Trophoblast cell (in vitro differentiated cells and primary cell): ENCODE results near the gene GPR4.
"Not testable (repeated sequence)": the region's sequence is repeated elsewhere in the genome, so short reads cannot be mapped to it uniquely, and the experiment has no call there.

ENCODE experiments used
- DNase-seq, 2 donors: peaks; one replicate each; pipeline ENCODE4 v3.0.0-alpha.2; 2016
- H2AFZ ChIP-seq: 2 replicates; pipeline ENCODE4 v1.6.1; 2013; ENCODE audit warnings: low read length, moderate library complexity, mild to moderate bottlenecking; ENCODE audit not compliant: insufficient read depth, poor library complexity
- H2AK5ac ChIP-seq: 2 replicates; pipeline ENCODE4 v1.6.1; 2013; ENCODE audit warnings: mild to moderate bottlenecking, low read length
- H2BK120ac ChIP-seq: 2 replicates; pipeline ENCODE4 v1.6.1; 2013; ENCODE audit warnings: low read length, mild to moderate bottlenecking, moderate library complexity; ENCODE audit not compliant: insufficient read depth, poor library complexity
- H2BK12ac ChIP-seq: 2 replicates; pipeline ENCODE4 v1.6.1; 2013; ENCODE audit warnings: mild to moderate bottlenecking, low read length, moderate library complexity
- H2BK5ac ChIP-seq: 2 replicates; pipeline ENCODE4 v1.6.1; 2013; ENCODE audit warnings: low read length, low read depth, moderate library complexity, mild to moderate bottlenecking; ENCODE audit not compliant: poor library complexity
- H3K14ac ChIP-seq: 2 replicates; pipeline ENCODE4 v1.6.1; 2013; ENCODE audit warnings: mild to moderate bottlenecking, low read length
- H3K18ac ChIP-seq: 2 replicates; pipeline ENCODE4 v1.6.1; 2013; ENCODE audit warnings: mild to moderate bottlenecking, low read length
- H3K23ac ChIP-seq: 2 replicates; pipeline ENCODE4 v1.6.1; 2013; ENCODE audit warnings: low read length
- H3K27ac ChIP-seq: 2 replicates; pipeline ENCODE4 v1.5.1; 2013; ENCODE audit warnings: low read depth, mild to moderate bottlenecking, inconsistent platforms, low read length, moderate library complexity
- H3K27me3 ChIP-seq: 2 replicates; pipeline ENCODE4 v1.6.1; 2013; ENCODE audit warnings: inconsistent platforms, mild to moderate bottlenecking, low read length, moderate library complexity; ENCODE audit not compliant: insufficient read depth
- H3K36me3 ChIP-seq, 2 experiments: 1 replicate in 1 of 2; 2 replicates in 1 of 2; pipeline ENCODE4 v1.6.1; 2013; ENCODE audit warnings: low read length in 2 of 2, mild to moderate bottlenecking in 2 of 2, moderate library complexity in 1 of 2; ENCODE audit not compliant: insufficient read depth in 2 of 2, control insufficient read depth in 1 of 2
- H3K4ac ChIP-seq: 2 replicates; pipeline ENCODE4 v1.6.1; 2013; ENCODE audit warnings: low read depth, mild to moderate bottlenecking, low read length, moderate library complexity
- H3K4me1 ChIP-seq, 2 experiments: 1 replicate in 1 of 2; 2 replicates in 1 of 2; pipeline ENCODE4 v1.6.1; 2013; ENCODE audit warnings: low read length in 2 of 2, mild to moderate bottlenecking in 2 of 2, moderate library complexity in 1 of 2; ENCODE audit not compliant: insufficient read depth in 2 of 2, control insufficient read depth in 1 of 2
- H3K4me2 ChIP-seq: 2 replicates; pipeline ENCODE4 v1.6.1; 2013; ENCODE audit warnings: inconsistent platforms, mild to moderate bottlenecking, low read length, moderate library complexity
- H3K4me3 ChIP-seq: 2 replicates; pipeline ENCODE4 v1.5.1; 2013; ENCODE audit warnings: mild to moderate bottlenecking, low read depth, low read length, inconsistent platforms
- H3K79me1 ChIP-seq: one replicate; pipeline ENCODE4 v1.6.1; 2013; ENCODE audit warnings: low read length
- H3K79me2 ChIP-seq: 2 replicates; pipeline ENCODE4 v1.6.1; 2013; ENCODE audit warnings: low read length, mild to moderate bottlenecking; ENCODE audit not compliant: control insufficient read depth, insufficient read depth, poor library complexity
- H3K9ac ChIP-seq: 2 replicates; pipeline ENCODE4 v1.6.1; 2013; ENCODE audit warnings: mild to moderate bottlenecking, low read length
- H3K9me3 ChIP-seq: 2 replicates; pipeline ENCODE4 v1.6.1; 2013; ENCODE audit warnings: low read depth, mild to moderate bottlenecking, control low read depth, inconsistent platforms, low read length; ENCODE audit not compliant: insufficient read depth
- H4K12ac ChIP-seq: 2 replicates; pipeline ENCODE4 v1.6.1; 2013; ENCODE audit warnings: low read depth, mild to moderate bottlenecking, low read length, moderate library complexity
- H4K8ac ChIP-seq: 2 replicates; pipeline ENCODE4 v1.6.1; 2013; ENCODE audit warnings: low read depth, mild to moderate bottlenecking, low read length, moderate library complexity
- H4K91ac ChIP-seq: one replicate; pipeline ENCODE4 v1.6.1; 2013; ENCODE audit warnings: low read depth, mild to moderate bottlenecking, low read length, moderate library complexity
- WGBS: extraction: QIAGEN DNeasy Blood & Tissue Kit; methylation state at CpG from one replicate; pipeline ENCODE4 v1.1.7; 2013; ENCODE audit warnings: missing lambda C conversion rate; ENCODE audit not compliant: insufficient read length, insufficient coverage; ENCODE audit errors: extremely low coverage; 5-methylcytosine and 5-hydroxymethylcytosine counted together

GPR4 gene

GRCh38 chr19:45629704-45630103, 27.7 kb upstream of the GPR4 start:
- H3K79me1 ChIP-seq: peaks cover 1% of the 10 kb centered on the region
- peaks cover 25 to 28% of the 10 kb centered on the region in 2 experiments for H3K36me3 ChIP-seq
- H3K4me2 ChIP-seq: no peak overlapping the region
- DNase-seq: no peak
- no peak overlapping the region for H2BK120ac ChIP-seq
- no peaks in the 10 kb centered on the region for H3K79me2 ChIP-seq
- no peak overlapping the region for H3K23ac ChIP-seq
- no CpG with 5 or more reads among the region's 4 CpGs for WGBS
- H4K91ac ChIP-seq: no peak overlapping the region
- no peaks in the 10 kb centered on the region for H3K27me3 ChIP-seq
- H3K4me3 ChIP-seq: no peak overlapping the region
- peak overlapping the region; percentile 14 for H3K18ac ChIP-seq
- no peak overlapping the region for H4K8ac ChIP-seq
- H2AFZ ChIP-seq: no peak overlapping the region
- H3K9ac ChIP-seq: no peak overlapping the region
- H2AK5ac ChIP-seq: no peak overlapping the region
- H3K9me3 ChIP-seq: no peaks in the 10 kb centered on the region
- H3K4me1 ChIP-seq: peaks cover 7 to 11% of the 10 kb centered on the region in 2 experiments
- H3K4ac ChIP-seq: no peak overlapping the region
- no peak overlapping the region for H3K14ac ChIP-seq
- no peak overlapping the region for H3K27ac ChIP-seq
- no peak overlapping the region for H2BK5ac ChIP-seq
- H4K12ac ChIP-seq: no peak overlapping the region
- H2BK12ac ChIP-seq: no peak overlapping the region

- H4K91ac ChIP-seq, H4K12ac ChIP-seq, DNase-seq, H3K9me3 ChIP-seq, H3K4me2 ChIP-seq, H3K27me3 ChIP-seq, H3K14ac ChIP-seq, H3K9ac ChIP-seq, H3K18ac ChIP-seq, H2BK12ac ChIP-seq, H4K8ac ChIP-seq, H2BK5ac ChIP-seq, H2AK5ac ChIP-seq, H3K79me2 ChIP-seq, H2BK120ac ChIP-seq, H3K27ac ChIP-seq, H3K79me1 ChIP-seq, H3K4ac ChIP-seq, H3K4me3 ChIP-seq, H3K23ac ChIP-seq, H2AFZ ChIP-seq: not testable (repeated sequence)
- Histone ChIP-seq H3K36me3 (peaks cover 25 to 28% of the 10 kb centered on the region in 2 experiments), H3K4me1 (peaks cover 7 to 11% of the 10 kb centered on the region in 2 experiments)
- WGBS: no CpG with 5 or more reads among the region's 7 CpGs
These were observed 26.2 kb upstream of the GPR4 start for GRCh38 chr19:45628219-45628618.

GRCh38 chr19:45623984-45624383, 22.0 kb upstream of the GPR4 start:
- Histone ChIP-seq H3K9ac (no peak overlapping the region), H2AK5ac (no peak overlapping the region), H3K18ac (no peak overlapping the region), H2BK12ac (no peak overlapping the region), H4K91ac (no peak overlapping the region), H3K9me3 (no peaks in the 10 kb centered on the region), H3K79me2 (no peaks in the 10 kb centered on the region), H2AFZ (no peak overlapping the region), H4K8ac (no peak overlapping the region), H3K4me1 (no peaks in the 10 kb centered on the region), H3K36me3 (peaks cover 39 to 40% of the 10 kb centered on the region in 2 experiments), H4K12ac (no peak overlapping the region), H3K4me3 (no peak overlapping the region), H2BK120ac (no peak overlapping the region), H3K14ac (no peak overlapping the region), H3K27me3 (no peaks in the 10 kb centered on the region), H3K4me2 (no peak overlapping the region), H3K4ac (no peak overlapping the region), H3K27ac (no peak overlapping the region), H2BK5ac (no peak overlapping the region), H3K79me1 (no peaks in the 10 kb centered on the region), H3K23ac (no peak overlapping the region)
- WGBS: 100% methylated on average over 1 of the region's 1 CpG
- DNase-seq: no peak

- no peaks in the 10 kb centered on the region for H3K79me1 ChIP-seq
- no peak overlapping the region for H4K91ac ChIP-seq
- peaks cover 2% of the 10 kb centered on the region for H3K9me3 ChIP-seq
- no peak overlapping the region for H3K4ac ChIP-seq
- H3K4me1 ChIP-seq: no peaks in the 10 kb centered on the region
- no peaks in the 10 kb centered on the region for H3K79me2 ChIP-seq
- no peak overlapping the region for H3K18ac ChIP-seq
- no CpG with 5 or more reads among the region's 6 CpGs for WGBS
- DNase-seq: no peak
- no peak overlapping the region for H2BK120ac ChIP-seq
- H2BK5ac ChIP-seq: no peak overlapping the region
- H2AFZ ChIP-seq: no peak overlapping the region
- H3K27ac ChIP-seq: no peak overlapping the region
- H3K14ac ChIP-seq: no peak overlapping the region
- H3K4me3 ChIP-seq: no peak overlapping the region
- peaks cover 37 to 39% of the 10 kb centered on the region in 2 experiments for H3K36me3 ChIP-seq
- no peak overlapping the region for H4K12ac ChIP-seq
- H2AK5ac ChIP-seq: no peak overlapping the region
- H3K23ac ChIP-seq: no peak overlapping the region
- no peak overlapping the region for H3K9ac ChIP-seq
- no peak overlapping the region for H4K8ac ChIP-seq
- no peak overlapping the region for H3K4me2 ChIP-seq
- H3K27me3 ChIP-seq: no peaks in the 10 kb centered on the region
- H2BK12ac ChIP-seq: no peak overlapping the region
These were observed 20.0 kb upstream of the GPR4 start for GRCh38 chr19:45621976-45622503.
